PC-3 (cell line): Measurements from ENCODE around the gene B4GALT5. TPM values are rescaled to one million over a fixed set of nuclear protein-coding genes. Genes with fewer than 3 reads are reported as not detected.
A peak's percentile ranks its signal among the peaks of the same experiment; 100 is the strongest.
"Not testable (repeated sequence)": the region's sequence is repeated elsewhere in the genome, so short reads cannot be mapped to it uniquely, and the experiment has no call there.

Experiments
- ATAC-seq: fragments of 200-7000 bp; cut with Tn5 transposase; 2 replicates; pipeline ENCODE4 v1.9.1; 2020; ENCODE audit warnings: mild to moderate bottlenecking, moderate library complexity
- BruUV-seq: library from RNA; stranded (reverse); fragments of 400-500 nt; replicated peaks from 2 replicates; lab custom pipeline; 2021; lab: Mats Ljungman, UMichigan
- CTCF ChIA-PET: fragments of 300-600 bp; sonication (Branson Sonifier 250); formaldehyde crosslinking; loops from one replicate; lab custom pipeline; 2022; ENCODE audit warnings: antibody characterized with exemption; lab: Charles Lee
- POLR2A ChIA-PET: fragments of 300-600 bp; sonication (Branson Sonifier 250); formaldehyde crosslinking; loops from one replicate; lab custom pipeline; 2022; ENCODE audit warnings: antibody characterized with exemption; ENCODE audit not compliant: unreplicated experiment; lab: Charles Lee
- DNase-seq: peaks from one replicate; pipeline ENCODE4 v3.0.0-alpha.2; 2015
- H2AFZ ChIP-seq: fragments of 300-600 bp; sonication (generic); 2 replicates; pipeline ENCODE4 v1.6.0; 2016; ENCODE audit warnings: antibody characterized with exemption, low read length
- H3F3A ChIP-seq: fragments of 300-600 bp; sonication (generic); one replicate; pipeline ENCODE4 v1.6.0; 2017; ENCODE audit warnings: antibody characterized with exemption, low read length, control low read depth, mild to moderate bottlenecking; ENCODE audit not compliant: unreplicated experiment
- H3K27ac ChIP-seq: fragments of 300-600 bp; sonication (generic); 2 replicates; pipeline ENCODE4 v1.5.1; 2016; ENCODE audit warnings: mild to moderate bottlenecking, low read length
- H3K27me3 ChIP-seq: fragments of 300-600 bp; sonication (generic); 2 replicates; pipeline ENCODE4 v1.6.1; 2016; ENCODE audit warnings: low read length, mixed read lengths
- H3K36me3 ChIP-seq: fragments of 300-600 bp; sonication (generic); 2 replicates; pipeline ENCODE4 v1.6.1; 2016; ENCODE audit warnings: low read depth, mixed run types, low read length, mixed read lengths
- H3K4me1 ChIP-seq: fragments of 300-600 bp; sonication (generic); 2 replicates; pipeline ENCODE4 v1.5.1; 2016; ENCODE audit warnings: low read length; ENCODE audit not compliant: insufficient read depth
- H3K4me2 ChIP-seq: fragments of 300-600 bp; sonication (generic); 2 replicates; pipeline ENCODE4 v1.6.0; 2016; ENCODE audit warnings: low read length
- H3K4me3 ChIP-seq: fragments of 300-600 bp; sonication (generic); 2 replicates; pipeline ENCODE4 v1.5.1; 2016; ENCODE audit warnings: mild to moderate bottlenecking, low read length, mixed read lengths
- H3K79me2 ChIP-seq: fragments of 300-600 bp; sonication (generic); 2 replicates; pipeline ENCODE4 v1.6.1; 2017; ENCODE audit warnings: low read length, mixed read lengths
- H3K9ac ChIP-seq: fragments of 300-600 bp; sonication (generic); 2 replicates; pipeline ENCODE4 v1.6.0; 2016; ENCODE audit warnings: mild to moderate bottlenecking, low read length
- H3K9me2 ChIP-seq: fragments of 300-600 bp; sonication (generic); replicated peaks from 2 replicates; pipeline ENCODE4 v1.6.1; 2016; ENCODE audit warnings: mixed run types, low read length, mixed read lengths
- H3K9me3 ChIP-seq: fragments of 300-600 bp; sonication (generic); 2 replicates; pipeline ENCODE4 v1.6.1; 2016; ENCODE audit warnings: low read length, mixed read lengths
- H4K20me1 ChIP-seq: fragments of 300-600 bp; sonication (generic); 2 replicates; pipeline ENCODE4 v1.6.1; 2016; ENCODE audit warnings: low read length, mixed read lengths
- CTCF ChIP-seq: fragments of 300-600 bp; sonication (generic); conservative IDR thresholded peaks from 2 replicates; pipeline ENCODE4 v1.5.1; 2017; ENCODE audit warnings: antibody characterized with exemption, low read depth, mild to moderate bottlenecking, low read length
- EZH2 ChIP-seq: fragments of 300-600 bp; sonication (generic); IDR thresholded peaks from one replicate; pipeline ENCODE4 v1.6.1; 2017; ENCODE audit warnings: antibody characterized with exemption, mild to moderate bottlenecking, low read length; ENCODE audit not compliant: unreplicated experiment
- EZH2phosphoT487 ChIP-seq: fragments of 300-600 bp; sonication (generic); IDR thresholded peaks from 2 replicates; pipeline ENCODE4 v1.6.1; 2018; ENCODE audit warnings: mild to moderate bottlenecking, antibody characterized with exemption, low read length, borderline replicate concordance
- intact Hi-C: fragments of 100-400 bp; cut with micrococcal nuclease; formaldehyde crosslinking; loops from 2 replicates; pipeline ENCODE4 v1.9.0; 2023
- total RNA-seq: library from RNA; depleted of rRNA; stranded (reverse); fragments of >200 nt; gene quantifications from 2 replicates; pipeline ENCODE4 v1.2.3, GENCODE V29; 2014

The B4GALT5 gene
- total RNA-seq, 1 experiment from 2014 or later, result 18.1 TPM

DNA sequence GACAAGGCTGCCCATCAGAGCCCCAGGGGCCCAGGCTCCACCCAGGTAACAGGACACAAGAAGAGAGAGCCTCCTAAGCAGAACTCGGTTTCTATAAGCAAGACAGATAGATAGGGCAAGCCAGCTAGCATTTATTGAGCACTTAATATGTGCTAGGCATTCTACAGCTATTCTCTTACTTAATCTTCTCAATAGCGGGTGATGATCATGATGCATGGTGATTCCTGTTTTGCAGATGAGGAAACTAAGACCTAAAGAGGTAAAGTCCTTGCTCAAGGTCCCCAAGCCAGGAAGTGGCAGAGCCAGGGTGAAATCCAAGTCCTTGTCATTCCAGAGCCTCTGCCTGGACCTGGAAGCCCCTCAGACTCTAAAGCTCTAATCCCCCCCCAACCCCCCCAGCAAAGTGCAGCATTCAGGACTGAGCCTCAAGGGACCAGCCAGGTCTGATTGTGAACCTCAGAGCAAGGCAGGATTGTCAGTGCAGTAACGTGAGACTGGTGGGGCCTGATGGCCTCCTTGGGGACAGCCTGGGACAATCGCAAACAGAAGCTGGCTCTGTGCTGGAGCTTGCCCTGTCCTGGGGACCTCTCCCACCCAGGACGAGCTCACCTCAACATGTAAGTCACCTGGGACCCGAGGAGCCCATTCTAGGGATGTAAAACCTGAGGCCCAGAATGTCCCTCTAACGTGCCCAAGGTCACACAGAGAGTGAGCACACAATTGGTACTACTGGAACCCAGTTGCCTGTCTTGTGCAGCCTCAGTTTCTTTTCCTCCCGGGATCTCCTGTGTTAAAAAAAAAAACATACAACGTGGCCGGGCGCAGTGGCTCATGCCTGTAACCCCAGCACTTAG lies 97.3 kb downstream of the B4GALT5 start:
- Histone ChIP-seq H4K20me1 (no peaks in the 10 kb centered on the region), H3K9me2 (no peaks in the 10 kb centered on the region), H3K27me3 (no peaks in the 10 kb centered on the region), H3K9ac (no peak overlapping the region), H3K4me2 (no peak overlapping the region), H3K9me3 (no peaks in the 10 kb centered on the region), H2AFZ (peak overlapping the region; percentile 28; the same call in 1 of the 2 replicates), H3K79me2 (no peaks in the 10 kb centered on the region), H3K27ac (peak overlapping the region; percentile 12; the same call in 1 of the 2 replicates), H3F3A (no peaks in the 10 kb centered on the region), H3K4me3 (no peak overlapping the region), H3K36me3 (no peaks in the 10 kb centered on the region), H3K4me1 (peaks cover 9% of the 10 kb centered on the region)
- ATAC-seq (no peak; the same call in 1 of the 2 replicates), DNase-seq (no peak)
- no TSS peak for BruUV-seq
- ChIA-PET POLR2A (interaction anchor here (0.6 kb wide), 1 partner anchor 38 kb away, joined by 5 read pairs; no protein-coding TSS in a partner anchor), CTCF (interaction anchor here (0.6 kb wide), 1 partner anchor 10 kb away, joined by 14 read pairs; no protein-coding TSS in a partner anchor)
- intact Hi-C loops, result no loop called here
- TF ChIP-seq EZH2, result no peak
- TF ChIP-seq CTCF, result no peak
- TF ChIP-seq EZH2phosphoT487, result no peak

- Histone ChIP-seq H3K9me3 (no peaks in the 10 kb centered on the region), H4K20me1 (no peaks in the 10 kb centered on the region), H3F3A (no peaks in the 10 kb centered on the region), H3K36me3 (no peaks in the 10 kb centered on the region), H2AFZ (peak overlapping the region; percentile 28; the same call in 1 of the 2 replicates), H3K4me1 (peaks cover 15% of the 10 kb centered on the region), H3K27ac (peak overlapping the region; percentile 12; the same call in 1 of the 2 replicates), H3K9me2 (no peaks in the 10 kb centered on the region), H3K27me3 (no peaks in the 10 kb centered on the region), H3K9ac (no peak overlapping the region), H3K4me3 (no peak overlapping the region), H3K4me2 (no peak overlapping the region), H3K79me2 (no peaks in the 10 kb centered on the region)
- ATAC-seq (peak; percentile 60), DNase-seq (peak; percentile 47)
- ChIA-PET POLR2A (no interaction called here), CTCF (interaction anchor here (0.6 kb wide), 1 partner anchor 9 kb away, joined by 14 read pairs; no protein-coding TSS in a partner anchor)
- intact Hi-C loops, result loop anchor here (1.0 kb wide), 1 partner anchor 41 kb away; no protein-coding TSS in a partner anchor
- TF ChIP-seq EZH2phosphoT487 (no peak), CTCF (no peak), EZH2 (no peak)
- no TSS peak for BruUV-seq
Observed at GRCh38 chr20:49615401-49616153, 98.1 kb downstream of the B4GALT5 start.

- H4K20me1 ChIP-seq, H3K79me2 ChIP-seq, H3K9me3 ChIP-seq, BruUV-seq, POLR2A ChIA-PET, H3K27ac ChIP-seq, H3K36me3 ChIP-seq, H3K4me3 ChIP-seq, H3F3A ChIP-seq, H2AFZ ChIP-seq, DNase-seq, ATAC-seq, H3K9me2 ChIP-seq, H3K4me2 ChIP-seq, H3K9ac ChIP-seq, CTCF ChIA-PET, H3K27me3 ChIP-seq: not testable (repeated sequence)
- peaks cover 17% of the 10 kb centered on the region for H3K4me1 ChIP-seq
- intact Hi-C loops, result loop anchor here (1.0 kb wide), 1 partner anchor 41 kb away; no protein-coding TSS in a partner anchor
Observed at GRCh38 chr20:49615051-49615400, 98.7 kb downstream of the B4GALT5 start.
